ENCODE results near the gene OR51V1.

DNA sequence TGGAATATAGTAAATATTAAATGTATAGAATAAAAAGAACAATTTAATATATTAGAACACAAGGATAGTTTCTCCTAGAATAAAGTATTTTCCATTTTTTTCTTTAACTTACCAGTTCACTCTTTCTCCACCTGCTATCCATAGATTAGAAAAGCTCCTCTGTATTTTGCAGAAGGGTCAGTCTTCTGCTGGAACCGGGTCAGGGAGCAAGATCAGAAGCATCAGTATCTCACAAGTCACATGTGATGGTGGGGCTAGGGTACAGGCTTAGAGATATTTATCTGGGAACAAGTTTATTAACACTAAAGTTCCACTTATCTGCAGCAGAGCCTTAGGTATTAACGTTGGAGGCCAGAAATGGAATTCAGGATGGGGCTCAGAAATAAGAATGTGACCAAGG lies 28.6 kb downstream of the OR51V1 start:
- TF ChIP-seq, protein P1, sequence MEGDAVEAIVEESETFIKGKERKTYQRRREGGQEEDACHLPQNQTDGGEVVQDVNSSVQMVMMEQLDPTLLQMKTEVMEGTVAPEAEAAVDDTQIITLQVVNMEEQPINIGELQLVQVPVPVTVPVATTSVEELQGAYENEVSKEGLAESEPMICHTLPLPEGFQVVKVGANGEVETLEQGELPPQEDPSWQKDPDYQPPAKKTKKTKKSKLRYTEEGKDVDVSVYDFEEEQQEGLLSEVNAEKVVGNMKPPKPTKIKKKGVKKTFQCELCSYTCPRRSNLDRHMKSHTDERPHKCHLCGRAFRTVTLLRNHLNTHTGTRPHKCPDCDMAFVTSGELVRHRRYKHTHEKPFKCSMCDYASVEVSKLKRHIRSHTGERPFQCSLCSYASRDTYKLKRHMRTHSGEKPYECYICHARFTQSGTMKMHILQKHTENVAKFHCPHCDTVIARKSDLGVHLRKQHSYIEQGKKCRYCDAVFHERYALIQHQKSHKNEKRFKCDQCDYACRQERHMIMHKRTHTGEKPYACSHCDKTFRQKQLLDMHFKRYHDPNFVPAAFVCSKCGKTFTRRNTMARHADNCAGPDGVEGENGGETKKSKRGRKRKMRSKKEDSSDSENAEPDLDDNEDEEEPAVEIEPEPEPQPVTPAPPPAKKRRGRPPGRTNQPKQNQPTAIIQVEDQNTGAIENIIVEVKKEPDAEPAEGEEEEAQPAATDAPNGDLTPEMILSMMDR (IDR thresholded peaks at IDR 0.05): no peak
- TF ChIP-seq EP300 (IDR thresholded peaks at IDR 0.05): no peak
- TF ChIP-seq POLR2A (IDR thresholded peaks at IDR 0.05): no peak
- no peak for TF ChIP-seq POLR2AphosphoS5 (IDR thresholded peaks at IDR 0.05)
